ENCODE measurements around the gene FBXL15.

The FBXL15 gene, protein sequence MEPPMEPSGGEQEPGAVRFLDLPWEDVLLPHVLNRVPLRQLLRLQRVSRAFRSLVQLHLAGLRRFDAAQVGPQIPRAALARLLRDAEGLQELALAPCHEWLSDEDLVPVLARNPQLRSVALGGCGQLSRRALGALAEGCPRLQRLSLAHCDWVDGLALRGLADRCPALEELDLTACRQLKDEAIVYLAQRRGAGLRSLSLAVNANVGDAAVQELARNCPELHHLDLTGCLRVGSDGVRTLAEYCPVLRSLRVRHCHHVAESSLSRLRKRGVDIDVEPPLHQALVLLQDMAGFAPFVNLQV

GRCh38 chr10:102420714-102421506, at the start of gene FBXL15:
TSS of gene FBXL15 (plus strand) at chr10:102420836. CDS start at chr10:102421130, 294 bp downstream.
- DNase-seq (ENCODE audit: low read depth) = peak; percentile 91

DNA sequence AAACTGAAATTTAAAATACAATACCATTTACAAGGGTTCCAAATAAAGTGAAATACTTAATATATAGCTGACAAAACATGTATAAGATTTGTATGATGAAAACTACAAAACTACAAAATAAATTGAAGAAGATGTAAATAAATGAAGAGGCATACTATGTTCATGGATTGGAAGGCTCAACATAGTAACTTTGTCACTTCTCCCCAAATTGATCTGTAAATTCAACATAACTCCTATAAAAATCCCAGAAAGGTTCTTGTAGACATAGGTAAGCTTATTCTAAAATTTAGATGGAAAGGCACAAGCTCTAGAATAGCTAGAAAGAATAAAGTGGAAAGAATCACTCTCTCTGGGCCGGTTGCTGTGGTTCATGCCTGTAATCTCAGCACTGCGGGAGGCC, 49.3 kb upstream of the FBXL15 start:
- no peak for DNase-seq (ENCODE audit: low read depth)

GRCh38 chr10:102375250-102375649, 45.4 kb upstream of the FBXL15 start:
- no peak for DNase-seq (ENCODE audit: low read depth)

DNA sequence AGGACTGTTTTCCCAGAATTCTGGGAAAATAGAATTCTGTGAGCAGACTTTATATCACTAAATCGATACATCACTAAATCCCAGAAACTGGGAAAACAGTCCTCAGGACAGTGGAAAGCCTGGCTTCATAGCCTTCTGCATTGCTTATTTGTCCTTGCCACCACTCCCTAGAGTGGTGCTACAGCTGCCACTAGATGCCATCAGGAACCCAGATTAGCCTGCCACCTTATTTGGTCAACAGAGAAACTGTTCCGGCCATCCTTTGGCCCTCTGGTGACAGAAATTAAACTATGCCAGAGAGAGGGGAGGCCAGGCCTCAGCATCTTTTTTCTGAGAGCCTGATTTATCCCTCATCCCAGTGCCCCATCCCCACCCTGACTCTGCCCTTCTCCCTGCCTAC, 44.8 kb upstream of the FBXL15 start:
- no peak for DNase-seq (ENCODE audit: low read depth)

DNA sequence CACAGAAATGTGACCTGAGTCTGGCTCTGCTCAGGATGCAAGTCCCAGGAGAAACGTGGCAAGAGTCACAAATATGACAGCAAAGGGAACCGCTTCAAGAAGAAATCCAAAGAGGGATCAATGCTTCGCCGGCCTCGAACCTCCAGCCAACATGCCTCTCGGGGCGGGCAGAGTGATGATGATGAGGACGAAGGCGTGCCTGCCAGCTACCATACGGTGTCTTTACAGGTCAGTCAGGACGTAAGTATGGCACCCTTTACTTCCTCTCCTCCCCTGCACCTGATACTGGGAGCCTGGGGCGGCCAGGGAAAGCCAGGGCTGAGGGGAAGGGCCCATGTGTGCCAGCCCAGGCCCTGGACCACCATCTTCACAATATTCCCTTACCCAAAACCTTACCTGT, 43.7 kb upstream of the FBXL15 start:
- no peak for DNase-seq (ENCODE audit: low read depth)

GRCh38 chr10:102379383-102379782, 41.3 kb upstream of the FBXL15 start:
- no peak for DNase-seq (ENCODE audit: low read depth)

GRCh38 chr10:102381983-102382382, 38.7 kb upstream of the FBXL15 start:
- no peak for DNase-seq (ENCODE audit: low read depth)

GRCh38 chr10:102382871-102383270, 37.8 kb upstream of the FBXL15 start:
- no peak for DNase-seq (ENCODE audit: low read depth)

DNA sequence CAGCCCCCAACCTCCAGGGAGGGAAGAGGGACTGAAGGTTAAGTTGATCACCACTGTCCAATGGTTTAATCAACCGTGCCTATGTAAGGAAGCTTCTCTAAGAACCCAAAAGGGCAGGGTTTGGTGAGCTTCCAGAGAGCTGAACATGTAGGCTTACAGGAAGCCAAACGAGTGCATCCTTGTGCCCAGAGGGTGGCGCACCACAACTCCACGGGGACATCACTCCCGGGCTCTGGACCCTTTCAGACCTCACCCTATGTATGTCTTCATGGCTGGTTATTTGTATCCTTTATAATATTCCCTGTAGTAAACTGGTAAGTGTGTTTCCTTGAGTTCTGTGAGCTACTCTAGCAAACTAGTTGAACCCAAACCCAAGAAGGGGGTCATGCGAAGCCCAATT, 36.6 kb upstream of the FBXL15 start:
- no peak for DNase-seq (ENCODE audit: low read depth)

- DNase-seq (ENCODE audit: low read depth) = no peak
Observed at GRCh38 chr10:102384606-102385429, 35.8 kb upstream of the FBXL15 start.

DNA sequence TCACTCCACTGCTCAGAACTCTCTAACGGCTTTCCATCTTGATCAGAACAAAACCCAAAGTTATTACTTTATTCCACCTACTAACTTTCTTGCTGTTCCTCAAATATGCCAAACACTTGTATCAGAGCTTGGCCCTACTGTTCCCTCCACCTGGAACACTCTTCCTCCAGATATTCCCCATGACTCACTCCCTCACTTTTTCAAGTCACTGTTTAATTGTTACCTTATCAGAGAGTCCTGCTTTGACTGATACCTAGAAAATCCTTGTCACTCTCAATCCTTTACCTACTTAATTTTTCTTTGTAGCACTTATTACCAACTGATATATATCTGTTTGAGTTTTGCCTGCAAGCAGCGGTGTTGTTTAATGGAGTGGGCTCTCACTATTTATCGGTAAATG, 30.7 kb upstream of the FBXL15 start:
- DNase-seq (ENCODE audit: low read depth) = no peak

DNA sequence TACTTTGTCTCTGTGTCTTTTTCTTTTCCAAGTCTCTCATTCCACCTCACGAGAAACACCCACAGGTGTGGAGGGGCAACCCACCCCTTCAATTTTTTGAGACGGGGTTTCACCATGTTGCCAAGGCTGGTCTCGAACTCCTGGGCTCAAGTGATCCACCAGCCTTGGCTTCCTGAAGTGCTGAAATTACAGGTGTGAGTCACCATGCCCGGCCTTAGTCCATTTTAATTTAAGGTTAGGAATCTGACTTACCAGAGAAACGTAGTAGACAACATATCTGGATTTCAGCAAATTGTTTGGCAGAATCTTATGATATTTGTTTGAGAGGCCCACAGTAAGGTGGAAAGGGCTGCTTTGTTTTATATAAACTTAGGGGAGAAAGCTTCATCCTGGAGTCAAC, 28.3 kb upstream of the FBXL15 start:
- no peak for DNase-seq (ENCODE audit: low read depth)

DNA sequence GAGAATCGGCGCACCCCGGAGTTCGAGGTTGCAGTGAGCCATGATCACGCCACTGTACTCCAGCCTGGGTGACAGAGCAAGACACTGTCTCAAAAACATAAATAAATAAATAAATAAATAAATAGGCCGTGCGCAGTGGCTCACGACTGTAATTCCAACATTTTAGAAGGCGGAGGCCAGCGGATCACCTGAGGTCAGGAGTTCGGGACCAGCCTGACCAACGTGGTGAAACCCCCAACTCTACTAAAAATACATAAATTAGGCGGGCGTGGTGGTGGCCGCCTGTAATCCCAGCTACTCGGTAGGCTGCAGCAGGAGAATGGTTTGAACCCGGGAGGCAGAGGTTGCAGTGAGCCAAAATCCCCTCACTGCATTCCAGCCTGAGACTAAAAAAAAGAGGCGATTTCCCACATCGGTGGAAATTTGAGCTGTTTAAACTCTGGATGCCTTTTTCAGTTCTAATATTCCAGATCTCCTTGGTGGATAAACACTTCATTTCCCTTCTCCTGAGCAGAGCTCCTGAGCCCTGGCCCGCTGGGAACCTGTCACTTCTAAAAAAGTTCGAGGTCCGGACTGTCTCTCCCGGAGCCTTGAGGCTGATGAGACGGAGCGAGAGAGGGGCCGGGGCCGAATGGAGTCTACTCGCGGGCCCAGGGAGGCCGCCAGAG, 27.1 kb upstream of the FBXL15 start:
- no peak for DNase-seq (ENCODE audit: low read depth)

GRCh38 chr10:102394079-102394800, 26.4 kb upstream of the FBXL15 start:
- DNase-seq (ENCODE audit: low read depth) = peak; percentile 98

- DNase-seq (ENCODE audit: low read depth) = peak; percentile 43
Observed at GRCh38 chr10:102394801-102395399, 25.7 kb upstream of the FBXL15 start.

DNA sequence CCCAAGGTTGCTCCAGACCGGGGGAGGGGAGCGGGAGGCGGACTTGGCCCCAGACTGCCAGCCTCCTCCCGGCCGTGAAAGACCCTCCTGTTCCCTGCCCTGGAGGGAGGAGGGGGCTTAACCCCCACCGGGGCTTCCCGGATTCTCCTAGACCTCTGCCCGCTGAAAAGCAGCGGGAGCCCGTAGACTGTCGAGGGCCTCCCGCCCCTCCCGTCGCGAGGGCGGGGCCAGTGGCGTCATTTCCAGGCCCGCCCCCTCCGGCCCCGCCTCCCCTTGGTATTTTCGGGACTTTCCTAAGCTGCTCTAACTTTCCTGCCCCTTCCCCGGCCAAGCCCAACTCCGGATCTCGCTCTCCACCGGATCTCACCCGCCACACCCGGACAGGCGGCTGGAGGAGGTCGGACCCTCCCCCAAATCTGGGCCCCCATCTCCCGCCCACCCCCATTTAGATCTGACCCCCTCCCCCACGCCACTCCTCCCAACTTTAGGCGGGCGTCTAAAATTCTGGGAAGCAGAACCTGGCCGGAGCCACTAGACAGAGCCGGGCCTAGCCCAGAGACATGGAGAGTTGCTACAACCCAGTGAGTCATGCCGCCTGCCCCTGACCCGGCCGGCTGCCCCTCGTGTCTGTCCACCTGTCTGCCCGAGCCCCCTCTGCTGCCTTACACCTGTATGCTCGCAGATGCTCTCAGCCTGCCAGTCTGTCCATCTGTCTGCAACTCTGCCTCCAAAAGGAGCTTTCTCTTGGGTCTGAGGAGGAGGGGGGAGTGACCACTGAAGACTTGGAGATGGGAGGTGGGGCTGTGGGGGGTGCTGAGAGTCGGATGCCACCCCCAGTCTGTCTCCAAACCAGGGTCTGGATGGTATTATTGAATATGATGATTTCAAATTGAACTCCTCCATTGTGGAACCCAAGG, 25.0 kb upstream of the FBXL15 start, which contains the start of gene NFKB2:
NFKB2 (plus strand) TSS at position 306 of the 917 bp plus-strand sequence; CDS start at position 561, 255 bp downstream.
- DNase-seq (ENCODE audit: low read depth) = peak; percentile 89

DNA sequence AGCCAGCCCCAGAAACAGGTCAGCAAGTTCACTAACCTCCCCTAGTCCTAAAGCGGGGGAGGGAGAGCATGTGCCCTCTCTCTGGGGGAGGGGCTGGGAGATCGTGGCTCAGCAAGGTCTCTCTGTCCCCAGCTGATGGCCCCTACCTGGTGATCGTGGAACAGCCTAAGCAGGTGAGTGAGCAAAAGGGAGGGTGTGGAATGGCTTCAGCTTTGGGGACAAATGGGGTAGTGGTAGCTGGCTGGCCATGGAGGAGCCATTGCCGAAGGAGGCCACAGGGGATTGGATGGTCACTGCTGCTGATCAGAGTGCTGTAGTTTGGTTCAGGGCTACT, 24.4 kb upstream of the FBXL15 start:
- no peak for DNase-seq (ENCODE audit: low read depth)

- DNase-seq (ENCODE audit: low read depth) = no peak
Observed at GRCh38 chr10:102396730-102397151, 23.9 kb upstream of the FBXL15 start.

DNA sequence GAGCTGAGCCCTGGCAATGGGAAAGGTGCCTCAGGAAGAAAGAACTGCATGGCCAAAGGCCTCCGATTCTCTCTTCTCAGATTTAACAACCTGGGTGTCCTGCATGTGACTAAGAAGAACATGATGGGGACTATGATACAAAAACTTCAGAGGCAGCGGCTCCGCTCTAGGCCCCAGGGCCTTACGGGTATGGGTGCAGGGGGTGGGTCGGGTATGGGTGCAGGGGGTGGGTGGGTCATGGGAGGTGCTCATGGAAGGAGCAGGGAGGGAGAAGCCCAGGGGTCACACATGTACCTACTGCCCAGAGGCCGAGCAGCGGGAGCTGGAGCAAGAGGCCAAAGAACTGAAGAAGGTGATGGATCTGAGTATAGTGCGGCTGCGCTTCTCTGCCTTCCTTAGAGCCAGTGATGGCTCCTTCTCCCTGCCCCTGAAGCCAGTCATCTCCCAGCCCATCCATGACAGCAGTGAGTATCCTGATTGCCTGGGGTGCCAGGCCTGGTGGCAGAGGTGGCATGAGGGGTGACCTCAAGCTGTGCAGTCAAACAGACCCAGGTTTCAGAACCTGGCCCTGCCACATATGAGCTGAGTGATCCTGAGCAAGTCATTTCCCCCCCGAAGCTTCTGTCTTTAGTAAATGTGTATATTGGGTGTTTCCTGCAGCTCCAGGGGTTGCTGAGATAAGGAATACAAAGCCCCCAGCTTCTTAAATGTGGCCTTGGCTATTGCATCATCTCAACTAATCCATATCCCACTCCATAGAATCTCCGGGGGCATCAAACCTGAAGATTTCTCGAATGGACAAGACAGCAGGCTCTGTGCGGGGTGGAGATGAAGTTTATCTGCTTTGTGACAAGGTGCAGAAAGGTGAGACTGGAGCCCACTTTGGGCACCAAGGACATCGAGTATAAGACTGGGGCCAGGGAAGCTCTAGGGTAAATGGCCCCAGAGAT, 23.1 kb upstream of the FBXL15 start:
- DNase-seq (ENCODE audit: low read depth) = no peak

Data from activated T-cell treated with anti-CD3 and anti-CD28 coated beads for 48 hours (primary cell).